HG02884 (cell line): Measurements from ENCODE around the gene FYTTD1.
A peak's percentile ranks its signal among the peaks of the same experiment; 100 is the strongest.
"Not testable (repeated sequence)": the region's sequence is repeated elsewhere in the genome, so short reads cannot be mapped to it uniquely, and the experiment has no call there.

Experiments
- ATAC-seq: cut with Tn5 transposase; IDR thresholded peaks from one replicate; pipeline ENCODE4 v1.9.1; 2021; ENCODE audit warnings: mild to moderate bottlenecking, moderate library complexity; ENCODE audit not compliant: unreplicated experiment

Gene FYTTD1

DNA sequence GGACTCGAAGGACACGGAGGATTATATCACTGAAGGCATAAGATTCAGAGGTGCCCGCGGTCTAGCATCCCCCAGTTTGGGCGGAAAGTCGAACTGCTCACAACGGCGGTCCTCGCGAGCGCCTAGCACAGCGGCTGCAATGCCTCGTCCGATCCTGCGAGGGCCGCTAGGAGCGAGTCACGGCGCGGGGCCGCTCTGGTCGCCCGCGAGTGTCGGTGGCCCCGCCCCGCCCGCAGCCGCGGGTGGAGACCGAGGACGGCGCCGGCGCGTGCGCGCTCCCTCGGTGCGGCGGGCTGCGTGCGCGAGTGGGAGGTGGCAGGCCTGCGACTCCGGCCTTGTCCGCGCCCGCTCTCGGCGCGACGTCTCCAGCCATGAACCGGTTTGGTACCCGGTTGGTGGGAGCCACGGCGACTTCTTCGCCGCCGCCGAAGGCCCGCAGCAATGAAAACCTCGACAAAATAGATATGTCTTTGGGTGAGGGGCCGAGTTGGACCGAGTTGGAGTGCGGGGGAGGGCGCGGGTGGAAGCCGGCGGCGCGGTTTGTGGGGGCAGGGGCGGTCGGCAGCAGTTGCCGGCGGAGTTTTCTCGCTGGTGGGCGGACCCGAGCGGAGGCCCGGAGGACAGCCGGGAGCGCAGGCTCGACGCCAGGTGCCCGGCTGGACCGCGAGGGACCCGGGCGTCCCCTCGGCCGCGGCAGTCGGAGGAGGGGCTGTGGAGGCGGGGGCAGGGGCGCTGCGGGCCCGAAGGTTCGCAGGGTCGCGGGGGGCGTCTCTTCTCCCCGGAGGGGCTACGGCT lies at the start of gene FYTTD1:
Gene FYTTD1 (plus strand): TSS at position 283 of the 795 bp plus-strand sequence. CDS start 89 bp downstream, at position 372.
- peak; percentile 67 for ATAC-seq

DNA sequence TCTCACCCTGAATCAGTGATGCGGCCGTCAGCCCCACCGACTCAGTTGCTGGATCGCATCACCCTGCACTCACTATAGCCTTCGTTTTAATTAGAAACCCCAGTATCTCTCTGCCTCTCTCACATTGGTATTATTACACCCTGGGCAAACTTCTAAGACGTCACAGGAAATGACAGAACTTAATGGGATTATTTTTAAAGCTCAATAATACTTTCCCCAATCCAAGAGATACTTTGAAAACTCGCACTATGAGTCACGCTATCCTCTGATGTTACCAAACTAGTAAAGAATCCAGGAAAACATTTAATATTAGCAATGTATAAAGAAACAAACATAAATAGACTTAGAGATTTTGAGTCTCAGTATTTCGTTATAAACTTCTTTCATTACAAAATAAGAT lies 49.6 kb upstream of the FYTTD1 start:
- no peak for ATAC-seq

DNA sequence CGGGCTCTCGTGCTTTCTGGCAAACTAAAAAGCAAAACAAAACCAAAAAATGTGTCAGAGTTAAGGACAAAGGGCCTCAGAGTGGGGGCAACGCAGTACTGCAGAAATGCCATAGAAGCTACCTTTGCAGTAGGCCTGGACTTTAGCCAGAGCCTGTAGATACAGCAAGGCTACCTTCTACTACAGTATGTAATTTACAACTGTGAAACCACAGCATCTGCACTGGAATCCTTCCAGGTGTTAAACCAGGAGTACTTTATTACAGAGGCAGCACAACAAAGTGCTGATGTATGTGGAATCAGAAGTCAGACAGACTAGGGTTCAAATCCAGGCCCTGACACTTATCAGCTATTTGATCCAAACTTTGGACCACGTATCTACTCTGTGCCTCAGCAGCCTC lies 47.8 kb upstream of the FYTTD1 start:
- no peak for ATAC-seq

DNA sequence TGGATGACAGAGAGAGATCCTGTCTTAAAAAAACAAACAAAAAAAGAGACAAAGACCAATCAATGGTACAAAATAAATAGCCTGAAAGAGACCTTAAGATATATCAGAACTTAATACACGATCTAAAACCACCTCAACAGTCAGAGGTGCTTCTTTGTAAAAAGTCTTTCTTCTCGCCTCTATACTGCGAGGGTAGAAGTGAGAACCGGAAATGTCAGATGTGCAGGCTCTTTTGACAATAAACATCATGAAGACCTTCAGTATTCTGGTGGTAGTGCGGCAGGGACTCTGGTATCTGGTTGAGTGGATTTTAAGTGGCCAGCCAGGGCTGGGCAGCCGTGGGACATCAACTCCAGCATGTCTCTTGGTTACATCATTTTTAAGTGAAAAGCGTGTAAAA lies 43.0 kb upstream of the FYTTD1 start:
- no peak for ATAC-seq

DNA sequence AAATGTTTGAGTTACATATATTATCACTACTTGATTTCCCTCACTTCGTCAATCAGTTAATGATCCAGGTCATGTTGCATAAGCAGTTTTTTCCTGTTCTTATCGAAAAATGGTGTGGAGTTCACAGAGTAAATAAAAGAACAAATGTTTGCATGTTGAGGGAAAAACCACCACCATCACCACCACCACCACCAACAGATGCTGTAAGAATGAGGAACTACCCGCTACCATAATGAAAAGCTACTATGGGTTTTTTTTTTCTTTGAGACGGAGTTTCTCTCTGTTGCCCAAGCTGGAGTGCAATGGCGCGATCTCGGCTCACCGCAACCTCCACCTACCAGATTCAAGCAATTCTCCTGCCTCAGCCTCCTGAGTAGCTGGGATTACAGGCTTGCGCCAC lies 40.5 kb upstream of the FYTTD1 start:
- ATAC-seq = no peak

GRCh38 chr3:197710965-197711364 lies 38.7 kb upstream of the FYTTD1 start:
- not testable (repeated sequence) for ATAC-seq

- ATAC-seq = peak; percentile 83
Observed at GRCh38 chr3:197711973-197712707, 37.5 kb upstream of the FYTTD1 start.

DNA sequence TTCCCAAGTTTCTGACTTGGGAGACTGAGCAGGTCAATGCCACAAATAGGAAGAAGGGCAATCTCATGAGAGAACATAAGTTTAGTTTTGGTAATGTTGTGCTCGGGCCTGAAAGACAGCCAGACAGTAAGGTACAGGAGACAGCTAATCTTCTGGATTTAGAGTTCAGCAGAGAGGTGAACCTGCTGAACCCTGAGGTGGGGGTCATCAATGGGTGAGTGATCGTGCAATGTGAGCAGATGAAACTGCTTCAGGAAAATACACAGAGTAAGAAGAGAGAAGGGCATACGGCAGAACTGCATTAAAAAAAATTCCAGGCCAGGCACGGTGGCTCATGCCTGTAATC lies 36.2 kb upstream of the FYTTD1 start:
- ATAC-seq = no peak

- ATAC-seq = no peak
Observed at GRCh38 chr3:197714251-197714650, 35.4 kb upstream of the FYTTD1 start.

DNA sequence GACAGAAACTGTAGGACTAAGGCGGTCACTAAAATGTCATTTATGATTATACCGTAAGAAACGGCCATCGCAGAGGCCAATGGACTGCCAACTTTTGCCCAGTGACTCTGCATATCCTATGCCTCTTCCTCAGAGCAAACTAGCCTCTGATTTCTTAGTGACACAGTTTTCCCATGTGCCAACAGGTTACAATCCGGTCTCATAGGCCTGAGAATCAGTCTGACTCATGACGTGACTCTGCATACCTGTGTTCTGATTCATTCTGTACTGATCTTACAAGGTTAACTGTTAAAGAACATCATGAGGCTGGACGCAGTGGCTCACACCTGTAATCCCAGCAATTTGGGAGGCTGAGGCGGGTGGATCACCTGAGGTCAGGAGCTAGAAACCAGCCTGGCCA lies 30.8 kb upstream of the FYTTD1 start:
- no peak for ATAC-seq

DNA sequence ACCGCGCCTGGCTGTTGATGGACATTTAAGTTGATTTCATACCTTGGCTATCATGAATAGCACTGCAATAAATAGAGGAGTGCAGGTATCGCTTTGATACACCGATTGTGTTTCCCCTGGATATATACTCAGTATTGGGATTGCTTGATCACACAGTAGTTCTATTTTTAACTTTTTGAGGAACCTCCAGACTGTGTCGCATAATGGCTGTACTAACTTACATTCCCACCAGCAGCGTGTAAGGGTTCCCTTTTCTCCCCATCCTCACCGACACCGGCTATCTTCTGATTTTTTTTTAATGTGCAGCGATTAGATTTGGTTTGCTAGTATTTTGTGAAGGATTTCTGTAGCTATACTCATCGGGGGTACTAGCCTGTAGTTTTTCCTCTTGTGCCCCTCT lies 29.0 kb upstream of the FYTTD1 start:
- no peak for ATAC-seq

- no peak for ATAC-seq
Observed at GRCh38 chr3:197722734-197723133, 26.9 kb upstream of the FYTTD1 start.

DNA sequence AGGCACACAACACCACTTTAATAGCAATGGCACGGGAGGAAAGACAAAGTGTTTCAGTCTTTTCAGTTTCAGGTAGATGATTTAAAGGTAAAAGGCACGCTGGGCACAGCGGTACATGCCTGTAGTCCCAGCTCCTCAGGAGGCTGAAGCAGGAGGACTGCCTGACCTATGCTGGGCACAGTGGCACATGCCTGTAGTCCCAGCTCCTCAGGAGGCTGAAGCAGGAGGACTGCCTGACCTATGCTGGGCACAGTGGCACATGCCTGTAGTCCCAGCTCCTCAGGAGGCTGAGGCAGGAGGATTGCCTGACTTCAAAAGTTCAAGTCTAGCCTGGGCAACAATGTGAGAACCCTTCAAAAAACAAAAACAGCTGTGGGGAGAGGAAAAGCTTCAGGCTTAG lies 21.8 kb upstream of the FYTTD1 start:
- ATAC-seq = not testable (repeated sequence)

DNA sequence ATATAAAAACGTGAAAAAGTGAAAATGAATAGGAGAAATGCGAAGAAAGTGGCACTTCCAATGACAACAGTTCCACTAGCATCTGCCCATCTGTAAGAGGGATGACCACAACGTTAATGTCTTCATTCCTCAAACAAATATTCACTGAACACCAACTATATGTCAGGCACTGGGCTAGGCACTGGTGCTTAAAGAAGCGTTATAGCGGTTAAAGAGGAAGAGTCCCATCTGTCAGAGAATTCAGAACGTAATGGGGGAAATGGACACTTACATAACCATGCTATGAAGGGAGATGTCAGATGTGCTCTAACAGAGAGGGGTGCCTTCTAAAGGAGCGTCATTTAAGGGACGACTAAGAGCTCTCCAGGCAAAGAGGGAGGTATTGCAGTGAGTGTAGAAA lies 21.2 kb upstream of the FYTTD1 start:
- ATAC-seq = no peak

GRCh38 chr3:197730200-197730599 lies 19.5 kb upstream of the FYTTD1 start:
- no peak for ATAC-seq

DNA sequence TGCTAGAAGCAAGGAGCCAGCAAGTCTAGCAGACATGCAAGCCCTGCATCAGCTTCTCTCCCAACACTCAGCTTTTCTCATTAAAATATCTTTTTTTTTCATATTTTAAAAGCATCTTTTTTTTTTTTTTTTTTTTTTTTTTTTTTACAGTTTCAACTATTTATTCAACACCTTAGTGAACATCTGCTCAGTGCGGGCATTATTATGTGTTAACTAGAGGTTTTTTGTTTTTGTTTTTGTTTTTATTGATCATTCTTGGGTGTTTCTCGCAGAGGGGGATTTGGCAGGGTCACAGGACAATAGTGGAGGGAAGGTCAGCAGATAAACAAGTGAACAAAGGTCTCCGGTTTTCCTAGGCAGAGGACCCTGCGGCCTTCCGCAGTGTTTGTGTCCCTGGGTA lies 18.9 kb upstream of the FYTTD1 start:
- not testable (repeated sequence) for ATAC-seq

DNA sequence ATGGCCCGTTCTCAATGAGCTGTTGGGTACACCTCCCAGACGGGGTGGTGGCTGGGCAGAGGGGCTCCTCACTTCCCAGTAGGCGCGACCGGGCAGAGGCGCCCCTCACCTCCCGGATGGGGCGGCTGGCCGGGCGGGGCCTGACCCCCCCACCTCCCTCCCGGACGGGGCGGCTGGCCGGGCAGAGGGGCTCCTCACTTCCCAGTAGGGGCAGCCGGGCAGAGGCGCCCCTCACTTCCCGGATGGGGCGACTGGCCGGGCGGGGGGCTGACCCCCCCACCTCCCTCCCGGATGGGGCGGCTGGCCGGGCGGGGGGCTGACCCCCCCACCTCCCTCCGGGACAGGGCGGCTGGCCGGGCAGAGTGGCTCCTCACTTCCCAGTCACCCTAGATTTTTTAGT lies 18.2 kb upstream of the FYTTD1 start:
- ATAC-seq = not testable (repeated sequence)

DNA sequence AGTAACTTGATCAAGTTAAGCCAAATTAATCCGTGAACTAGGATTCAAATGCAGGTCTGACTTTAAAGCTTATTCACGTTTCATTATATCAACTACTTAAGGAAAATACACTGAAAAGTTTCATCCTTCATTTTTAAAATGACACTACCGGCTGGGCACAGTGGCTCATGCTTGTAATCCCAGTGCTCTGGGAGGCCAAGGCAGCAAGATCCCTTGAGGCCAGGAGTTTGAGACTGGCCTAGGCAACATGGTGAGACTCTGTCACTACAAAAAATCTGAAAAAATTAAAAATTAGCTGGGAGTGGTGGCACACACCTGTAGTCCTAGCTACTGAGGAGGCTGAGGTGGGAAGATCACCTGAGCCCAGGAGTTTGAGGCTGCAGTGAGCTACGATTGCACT lies 16.6 kb upstream of the FYTTD1 start:
- no peak for ATAC-seq

DNA sequence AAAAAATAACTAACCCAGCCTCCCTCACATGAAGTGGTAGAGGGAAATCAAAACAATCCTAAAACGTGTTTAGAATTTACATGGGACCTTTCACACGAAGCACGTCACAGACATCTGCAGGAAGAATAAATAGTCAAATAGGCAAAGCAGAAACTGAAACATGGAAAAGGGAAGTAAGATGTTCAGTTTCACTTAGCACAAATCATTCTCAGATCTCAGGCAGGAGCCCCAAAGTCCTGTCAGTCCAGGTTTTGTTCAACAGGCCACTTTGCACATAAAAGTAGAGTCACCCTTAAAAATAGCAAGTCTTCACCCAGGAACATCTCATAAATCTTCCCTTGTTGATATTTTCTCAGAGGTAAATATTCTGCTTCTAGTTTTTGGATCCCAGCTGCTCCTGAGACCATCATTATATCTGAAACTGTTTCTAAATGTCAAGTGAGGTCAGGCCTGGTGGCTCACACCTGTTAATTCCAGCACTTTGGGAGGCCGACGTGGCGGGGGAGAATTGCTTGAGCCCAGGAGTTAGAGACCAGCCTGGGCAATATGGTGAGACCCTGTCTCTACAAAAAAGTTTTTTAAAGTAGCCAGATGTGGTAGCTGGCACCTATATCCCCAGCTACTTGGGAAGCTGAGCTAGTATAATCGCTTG lies 14.9 kb upstream of the FYTTD1 start:
- peak; percentile 41 for ATAC-seq

- ATAC-seq = no peak
Observed at GRCh38 chr3:197736010-197736490, 13.6 kb upstream of the FYTTD1 start.

- peak; percentile 74 for ATAC-seq
Observed at GRCh38 chr3:197736491-197737318, 13.0 kb upstream of the FYTTD1 start, which contains the start of gene RUBCN. RUBCN (minus strand) TSS chr3:197736904; CDS start chr3:197736719, 185 bp downstream.
